Testis (tissue), 3 donors: ENCODE results near the gene XIRP2. TPM values are rescaled to one million over a fixed set of nuclear protein-coding genes. Genes with fewer than 3 reads are reported as not detected.

Experiments used
- DNase-seq: peaks from one replicate; pipeline ENCODE4 v3.0.0-alpha.2; 2019
- H3K27ac ChIP-seq, 2 donors: fragments of 200-600 bp; sonication (generic); one replicate each; pipeline ENCODE4 v1.5.1; 2019
- H3K27me3 ChIP-seq: fragments of 200-600 bp; sonication (generic); one replicate; pipeline ENCODE4 v1.5.1; 2019
- H3K36me3 ChIP-seq: fragments of 200-600 bp; sonication (generic); one replicate; pipeline ENCODE4 v1.5.1; 2017; ENCODE audit warnings: low read depth; ENCODE audit errors: missing control alignments
- H3K4me1 ChIP-seq: fragments of 200-600 bp; sonication (generic); one replicate; pipeline ENCODE4 v1.5.1; 2019
- H3K4me3 ChIP-seq, 2 donors: fragments of 200-600 bp; sonication (generic); one replicate each; pipeline ENCODE4 v1.5.1; 2017 to 2019
- H3K9me3 ChIP-seq: fragments of 200-600 bp; sonication (generic); one replicate; pipeline ENCODE4 v1.5.1; 2017
- POLR2A ChIP-seq: fragments of 450-650 bp; IDR thresholded peaks from one replicate; pipeline ENCODE4 v1.6.1; 2017; ENCODE audit warnings: antibody characterized with exemption, mild to moderate bottlenecking, moderate library complexity
- WGBS, 2 donors: methylation state at CpG; one replicate each; pipeline ENCODE4 v1.1.5; 2018; 5-methylcytosine and 5-hydroxymethylcytosine counted together
- intact Hi-C: fragments of 100-400 bp; cut with DNase I; formaldehyde crosslinking; loops from one replicate; pipeline ENCODE4 v1.15.1; 2023; ENCODE audit warnings: low total_unique reads
- polyA plus RNA-seq: library from polyadenylated mRNA; stranded (reverse); fragments of 350-450 nt; fragmentation: Illumina TruSeq; extraction: RNeasy Lipid Tissue Mini Kit (QIAGEN cat#74804); gene quantifications from one replicate; pipeline ENCODE4 v1.2.3, GENCODE V29; 2014; ENCODE audit warnings: low read depth, low replicate concordance; ENCODE audit not compliant: insufficient read depth
- total RNA-seq, 2 donors: library from RNA; depleted of rRNA; stranded (reverse); fragments of >200 nt; gene quantifications; one replicate each; pipeline ENCODE4 v1.2.3, GENCODE V29; 2016
- TF ChIP-seq, protein P1 (sequence below), 3 experiments: fragments of 450-650 bp in 2 of 3; fragments of 200-600 bp in 1 of 3; sonication (generic) in 1 of 3; IDR thresholded peaks; one replicate each; pipeline ENCODE4 v1.5.1; 2016 to 2019; ENCODE audit warnings: antibody characterized with exemption in 3 of 3, mild to moderate bottlenecking in 2 of 3, moderate library complexity in 1 of 3

XIRP2 gene
- total and polyA plus RNA-seq, 3 donors from 2014 or later = 1.1 to 5.9 (median 3.9) TPM

DNA sequence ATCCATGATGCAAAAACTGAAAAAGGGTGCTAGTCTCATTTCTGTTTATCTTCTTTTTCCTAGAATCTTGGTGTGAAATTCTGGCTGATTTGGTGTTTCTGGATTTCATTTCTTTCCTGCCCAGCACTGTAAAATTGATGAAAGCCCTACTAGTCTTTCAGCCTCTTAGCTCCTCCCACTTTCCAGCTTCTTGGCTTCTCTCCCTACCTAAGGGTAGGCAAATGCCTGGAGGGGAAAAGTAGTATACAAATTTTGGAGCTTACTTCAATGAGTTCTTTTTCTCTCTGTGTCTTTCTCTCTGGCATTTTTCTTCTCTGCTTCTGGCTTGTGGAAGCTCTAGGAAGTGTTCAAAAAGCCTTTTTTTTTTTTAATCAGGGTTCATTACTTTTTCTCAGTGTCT, 160.5 kb downstream of the XIRP2 start:
- intact Hi-C loops = no loop called here

GRCh38 chr2:167049659-167050058, 161.4 kb downstream of the XIRP2 start:
- whole genome bisulfite sequencing, 2 donors = 63 to 73% methylated on average over 3 of the region's 3 CpGs
- H3K4me3 ChIP-seq = no peak overlapping the region
- H3K9me3 ChIP-seq = no peaks in the 10 kb centered on the region
- no peak for TF ChIP-seq POLR2A
- TF ChIP-seq, protein P1, sequence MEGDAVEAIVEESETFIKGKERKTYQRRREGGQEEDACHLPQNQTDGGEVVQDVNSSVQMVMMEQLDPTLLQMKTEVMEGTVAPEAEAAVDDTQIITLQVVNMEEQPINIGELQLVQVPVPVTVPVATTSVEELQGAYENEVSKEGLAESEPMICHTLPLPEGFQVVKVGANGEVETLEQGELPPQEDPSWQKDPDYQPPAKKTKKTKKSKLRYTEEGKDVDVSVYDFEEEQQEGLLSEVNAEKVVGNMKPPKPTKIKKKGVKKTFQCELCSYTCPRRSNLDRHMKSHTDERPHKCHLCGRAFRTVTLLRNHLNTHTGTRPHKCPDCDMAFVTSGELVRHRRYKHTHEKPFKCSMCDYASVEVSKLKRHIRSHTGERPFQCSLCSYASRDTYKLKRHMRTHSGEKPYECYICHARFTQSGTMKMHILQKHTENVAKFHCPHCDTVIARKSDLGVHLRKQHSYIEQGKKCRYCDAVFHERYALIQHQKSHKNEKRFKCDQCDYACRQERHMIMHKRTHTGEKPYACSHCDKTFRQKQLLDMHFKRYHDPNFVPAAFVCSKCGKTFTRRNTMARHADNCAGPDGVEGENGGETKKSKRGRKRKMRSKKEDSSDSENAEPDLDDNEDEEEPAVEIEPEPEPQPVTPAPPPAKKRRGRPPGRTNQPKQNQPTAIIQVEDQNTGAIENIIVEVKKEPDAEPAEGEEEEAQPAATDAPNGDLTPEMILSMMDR (IDR thresholded peaks at IDR 0.05) = no peak
- no peaks in the 10 kb centered on the region for H3K4me1 ChIP-seq
- no peak overlapping the region for H3K27ac ChIP-seq
- DNase-seq = no peak
- H3K36me3 ChIP-seq = no peaks in the 10 kb centered on the region
- intact Hi-C loops = no loop called here
- H3K27me3 ChIP-seq = no peaks in the 10 kb centered on the region

More for the DNA sequence above, 160.5 kb downstream of the XIRP2 start:
- no peak for DNase-seq
- H3K27me3 ChIP-seq = no peaks in the 10 kb centered on the region
- H3K4me3 ChIP-seq = no peak overlapping the region
- no peak for TF ChIP-seq POLR2A
- TF ChIP-seq, protein P1 (IDR thresholded peaks at IDR 0.05) = no peak
- no peak overlapping the region for H3K27ac ChIP-seq
- no peaks in the 10 kb centered on the region for H3K36me3 ChIP-seq
- H3K4me1 ChIP-seq = no peaks in the 10 kb centered on the region
- no peaks in the 10 kb centered on the region for H3K9me3 ChIP-seq

GRCh38 chr2:167052825-167053224, 164.5 kb downstream of the XIRP2 start:
- no peak for DNase-seq
- Histone ChIP-seq H3K27me3 (no peaks in the 10 kb centered on the region), H3K36me3 (no peaks in the 10 kb centered on the region), H3K4me1 (no peaks in the 10 kb centered on the region), H3K27ac (no peak overlapping the region), H3K4me3 (no peak overlapping the region), H3K9me3 (no peaks in the 10 kb centered on the region)
- 50 to 52% methylated on average over 1 of the region's 1 CpG for WGBS, 2 donors
- TF ChIP-seq POLR2A = no peak
- TF ChIP-seq, protein P1 (IDR thresholded peaks at IDR 0.05) = no peak
- intact Hi-C loops = no loop called here

- intact Hi-C loops = no loop called here
- no peak for TF ChIP-seq POLR2A
- TF ChIP-seq, protein P1 (IDR thresholded peaks at IDR 0.05) = no peak
- no peaks in the 10 kb centered on the region for H3K27me3 ChIP-seq
- no peak for DNase-seq
- H3K4me3 ChIP-seq = no peak overlapping the region
- no peaks in the 10 kb centered on the region for H3K4me1 ChIP-seq
- no peak overlapping the region for H3K27ac ChIP-seq
- no peaks in the 10 kb centered on the region for H3K9me3 ChIP-seq
- no peaks in the 10 kb centered on the region for H3K36me3 ChIP-seq
- 93% methylated on average over 3 of the region's 3 CpGs for WGBS, 2 donors
These were observed 166.6 kb downstream of the XIRP2 start for GRCh38 chr2:167054881-167055280.

GRCh38 chr2:167057446-167057845, 169.2 kb downstream of the XIRP2 start:
- TF ChIP-seq, protein P1 (IDR thresholded peaks at IDR 0.05) = no peak
- no peak for TF ChIP-seq POLR2A
- 85% methylated on average over 4 of the region's 4 CpGs for WGBS, 2 donors
- Histone ChIP-seq H3K4me1 (no peaks in the 10 kb centered on the region), H3K4me3 (no peak overlapping the region), H3K9me3 (no peaks in the 10 kb centered on the region), H3K36me3 (no peaks in the 10 kb centered on the region), H3K27me3 (no peaks in the 10 kb centered on the region), H3K27ac (no peak overlapping the region)
- intact Hi-C loops = no loop called here
- DNase-seq = no peak
